ENCODE results near the gene POU6F2.

Gene POU6F2

DNA sequence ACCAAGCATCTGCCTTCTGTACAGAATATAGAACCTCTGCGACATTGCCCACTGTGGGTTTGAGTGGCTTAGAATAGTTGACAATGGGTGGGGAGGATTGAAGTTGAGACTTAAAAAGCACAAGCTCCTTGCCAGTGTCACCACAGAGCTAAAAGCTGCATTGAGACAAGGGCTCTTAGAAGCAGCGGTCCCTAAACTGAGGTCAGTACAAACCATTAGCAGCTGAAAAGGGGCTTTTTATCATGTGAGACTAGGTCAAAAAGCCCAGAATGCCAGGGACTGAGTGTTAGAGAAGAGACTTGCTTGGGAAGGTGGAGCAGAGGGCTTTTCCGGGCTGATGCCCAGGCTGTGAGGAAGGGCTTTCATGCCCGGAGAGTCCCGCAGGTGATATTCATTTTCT, 91.3 kb downstream of the POU6F2 start:
- no peak for DNase-seq (ENCODE audit: low read depth in 1 of 2, low spot score in 1 of 2)

DNA sequence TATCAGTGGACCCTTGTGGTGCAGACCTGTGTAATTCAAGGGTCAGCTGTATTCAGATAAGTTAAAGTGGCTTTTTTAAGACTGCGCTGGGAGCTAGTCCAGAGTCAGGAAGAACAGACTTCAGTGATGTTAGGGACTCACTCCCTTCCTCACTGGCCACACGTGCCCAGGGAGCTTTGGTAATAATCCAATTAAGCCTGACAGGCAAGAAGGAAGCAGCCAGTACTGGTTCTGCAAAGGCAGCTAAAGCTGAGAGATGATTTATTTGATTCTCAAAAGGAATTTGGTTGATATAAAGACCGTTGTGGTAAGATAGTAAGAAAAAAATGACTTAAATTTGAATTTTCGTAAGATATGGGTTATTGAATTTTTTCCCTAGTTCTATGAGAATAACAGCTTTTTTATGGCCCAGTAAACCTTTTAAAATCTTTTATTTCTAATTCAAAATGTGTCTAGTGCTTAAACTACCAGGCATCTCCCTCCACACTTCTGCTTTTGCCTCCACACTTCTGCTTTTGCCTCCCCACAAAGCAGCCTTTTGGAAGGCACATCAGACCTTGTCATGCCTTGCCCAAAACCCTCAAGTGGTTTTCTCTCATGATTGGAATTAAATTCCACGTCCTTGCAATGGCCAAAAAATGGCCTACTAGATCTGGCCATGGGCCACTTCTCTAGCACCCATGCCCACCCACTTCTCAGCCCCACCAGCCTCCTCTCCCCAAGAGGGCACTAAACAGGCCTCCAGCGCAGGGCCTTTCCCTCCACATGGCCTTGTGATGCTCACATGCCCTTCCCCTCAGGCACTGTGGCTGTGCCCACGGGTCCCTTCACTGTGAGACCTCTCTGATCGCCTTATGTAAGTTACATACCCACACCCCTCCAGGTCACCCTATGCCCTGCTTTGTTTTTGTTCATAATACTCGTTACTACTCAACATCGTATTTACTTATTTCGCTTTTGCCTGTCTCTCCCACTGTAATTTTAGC, 92.5 kb downstream of the POU6F2 start:
- no peak for DNase-seq (ENCODE audit: low read depth in 1 of 2, low spot score in 1 of 2)

DNA sequence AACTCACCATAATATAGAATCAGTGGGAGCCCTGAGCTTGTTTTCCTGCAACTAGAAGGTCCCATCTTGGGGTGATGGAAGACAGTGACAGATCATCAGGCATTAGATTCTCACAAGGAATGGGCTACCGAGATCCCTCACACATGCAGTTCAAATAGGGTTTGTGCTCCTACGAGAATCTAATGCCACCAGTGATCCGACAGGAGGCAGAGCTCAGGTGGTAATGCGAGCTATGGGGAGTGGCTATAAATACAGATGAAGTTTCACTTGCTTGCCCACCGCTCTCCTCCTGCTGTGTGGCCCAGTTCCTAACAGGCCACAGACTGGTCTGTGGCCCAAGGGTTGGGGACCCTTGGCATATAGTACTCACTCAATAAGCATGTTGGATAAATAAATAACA, 93.4 kb downstream of the POU6F2 start:
- no peak for DNase-seq (ENCODE audit: low read depth in 1 of 2, low spot score in 1 of 2)

DNA sequence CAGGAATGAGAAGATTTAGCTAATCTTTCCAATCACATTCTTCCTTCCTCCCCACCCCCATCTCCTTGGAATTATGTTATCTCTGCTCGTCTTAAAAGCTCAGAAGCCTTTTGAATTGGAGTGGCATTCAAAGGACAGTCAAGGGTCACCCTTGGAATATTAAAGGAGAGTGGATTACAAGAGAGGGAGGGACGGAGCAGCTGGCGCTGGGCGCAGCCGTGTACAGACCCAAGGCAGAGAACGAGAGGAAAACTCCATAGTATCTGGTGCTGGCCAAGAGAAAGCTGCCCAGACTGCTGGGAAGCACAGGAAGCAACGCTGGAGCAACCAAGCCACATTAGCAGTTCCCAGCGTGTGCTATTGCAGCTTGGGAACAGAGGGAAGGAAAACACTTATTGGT, 95.7 kb downstream of the POU6F2 start:
- DNase-seq (ENCODE audit: low read depth in 1 of 2, low spot score in 1 of 2): no peak

DNA sequence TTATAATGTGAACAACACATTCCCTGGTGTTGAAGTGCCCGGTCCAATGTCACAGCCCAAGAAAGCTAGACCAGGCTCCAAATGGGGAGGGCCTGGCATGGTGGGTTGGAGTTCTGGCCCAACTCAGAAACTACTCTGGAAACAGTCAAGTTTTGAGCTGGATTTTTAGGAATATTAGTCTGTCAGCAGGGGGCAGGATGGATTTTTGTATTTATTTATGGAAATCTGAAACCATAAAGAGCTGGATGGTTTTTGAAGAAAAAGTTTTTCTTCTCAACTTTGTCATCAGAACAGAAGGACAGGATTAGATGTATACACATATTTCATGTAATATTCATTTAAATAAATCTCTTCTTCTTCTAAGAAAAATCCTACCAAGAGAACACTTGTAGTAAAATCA, 97.5 kb downstream of the POU6F2 start:
- DNase-seq (ENCODE audit: low read depth in 1 of 2, low spot score in 1 of 2): no peak

DNA sequence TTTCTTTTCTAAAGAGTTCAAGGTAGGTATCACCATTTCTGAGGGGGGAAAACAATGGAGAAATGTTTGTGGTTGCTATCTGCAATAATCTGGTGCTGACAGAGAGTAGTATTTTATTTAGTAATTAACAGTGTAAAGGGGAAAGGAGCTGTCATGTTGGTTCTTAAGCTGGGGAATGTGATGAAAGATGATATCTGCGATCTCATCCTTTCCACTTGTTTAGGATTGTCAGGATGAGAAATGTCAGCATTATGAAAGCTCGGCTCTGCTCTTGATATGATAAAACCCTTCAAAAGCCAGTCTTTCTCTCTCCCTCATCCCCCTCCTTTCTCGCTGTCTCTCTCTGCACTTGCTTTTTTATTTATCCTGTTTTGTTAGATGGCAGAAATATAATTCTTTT, 106.1 kb downstream of the POU6F2 start:
- no peak for DNase-seq (ENCODE audit: low read depth in 1 of 2, low spot score in 1 of 2)

DNA sequence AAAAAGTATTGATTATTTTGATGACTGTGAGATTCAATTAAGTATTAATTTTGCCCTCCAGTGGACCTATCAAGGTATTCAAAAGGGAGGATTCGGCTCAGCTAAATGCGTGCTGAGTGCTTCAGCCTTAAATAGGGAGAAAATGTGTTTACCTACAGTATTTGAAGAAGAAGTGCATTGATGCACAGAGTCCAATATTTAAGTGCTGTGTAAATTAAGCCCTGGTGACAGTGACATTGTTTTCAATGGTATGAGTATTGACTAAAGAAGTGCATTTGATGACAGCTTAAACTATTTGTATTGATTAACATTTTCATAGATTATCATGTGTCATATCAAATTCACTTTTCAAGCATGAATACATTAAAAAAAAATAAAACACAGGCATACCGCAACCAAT, 106.6 kb downstream of the POU6F2 start:
- DNase-seq (ENCODE audit: low read depth in 1 of 2, low spot score in 1 of 2): no peak

DNA sequence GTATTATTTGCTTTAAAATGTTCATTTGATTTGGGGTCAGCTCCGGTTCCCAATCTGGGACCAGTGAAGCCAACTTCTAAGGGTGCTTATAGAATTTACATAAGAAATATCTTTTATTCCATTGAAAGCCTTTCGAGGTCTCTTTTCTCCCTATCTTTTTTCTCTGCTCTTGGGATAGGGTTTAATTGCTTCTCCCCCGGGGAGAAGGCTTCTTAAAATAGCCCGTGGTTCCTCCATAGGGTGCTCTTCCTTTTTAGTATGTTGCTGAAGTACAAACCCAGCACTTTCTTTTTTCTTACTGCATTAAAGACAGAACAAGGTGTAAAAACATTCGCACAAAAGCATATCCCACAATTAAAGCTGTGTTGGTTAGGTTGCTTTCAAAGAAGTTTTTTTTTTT, 107.5 kb downstream of the POU6F2 start:
- no peak for DNase-seq (ENCODE audit: low read depth in 1 of 2, low spot score in 1 of 2)

DNA sequence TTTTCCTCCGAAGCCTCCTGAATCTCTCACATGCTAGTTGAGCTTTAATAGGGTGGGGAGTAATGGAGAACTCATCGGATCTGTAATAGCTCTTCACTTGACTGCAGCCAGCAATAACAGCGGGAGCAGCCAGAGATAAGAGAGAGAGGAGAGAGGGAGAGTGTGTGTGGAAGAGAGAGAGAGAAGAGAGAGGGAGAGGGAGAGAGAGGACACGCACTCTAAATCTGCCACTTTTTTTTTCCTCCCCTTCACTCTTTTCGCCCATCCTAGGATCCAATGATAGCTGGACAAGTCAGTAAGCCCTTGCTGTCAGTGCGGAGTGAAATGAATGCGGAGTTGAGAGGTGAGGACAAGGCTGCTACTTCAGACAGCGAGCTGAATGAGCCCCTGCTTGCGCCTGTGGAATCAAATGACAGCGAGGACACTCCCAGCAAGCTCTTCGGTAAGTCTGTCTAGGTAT, 107.9 kb downstream of the POU6F2 start:
- DNase-seq (ENCODE audit: low read depth in 1 of 2, low spot score in 1 of 2): no peak

DNA sequence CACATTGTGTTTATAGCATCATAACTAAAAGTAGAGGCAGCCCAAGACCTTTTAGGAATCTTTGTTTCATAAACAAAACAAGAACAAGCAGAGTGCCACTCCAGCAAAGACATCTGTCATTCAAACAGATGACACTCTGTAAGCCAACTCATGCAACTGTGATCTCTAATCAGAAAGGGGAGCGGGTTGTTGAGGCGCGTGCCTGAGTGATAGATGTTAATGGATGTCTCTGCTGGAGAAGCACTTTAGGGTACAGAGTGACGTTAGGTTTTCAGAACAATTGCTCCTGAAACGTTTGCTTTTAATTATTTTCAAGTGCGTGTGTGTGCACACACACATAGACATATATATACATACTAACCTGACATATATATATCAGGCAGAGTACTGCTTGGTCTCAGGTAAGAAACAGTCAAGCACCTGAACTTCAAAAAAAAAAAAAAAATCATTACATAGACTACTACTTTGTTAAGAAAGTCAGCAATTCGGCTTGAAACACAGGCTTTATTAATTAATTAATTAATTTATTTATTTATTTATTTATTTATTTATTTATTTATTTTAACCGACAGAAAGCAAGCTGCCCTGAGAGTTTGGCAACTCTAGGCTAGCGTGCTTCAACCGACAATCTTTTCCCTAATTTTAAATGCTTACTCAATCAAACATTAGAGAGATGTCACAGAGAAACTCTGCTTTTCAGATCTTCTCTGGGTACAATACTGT, 109.1 kb downstream of the POU6F2 start:
- DNase-seq (ENCODE audit: low read depth in 1 of 2, low spot score in 1 of 2): no peak

DNA sequence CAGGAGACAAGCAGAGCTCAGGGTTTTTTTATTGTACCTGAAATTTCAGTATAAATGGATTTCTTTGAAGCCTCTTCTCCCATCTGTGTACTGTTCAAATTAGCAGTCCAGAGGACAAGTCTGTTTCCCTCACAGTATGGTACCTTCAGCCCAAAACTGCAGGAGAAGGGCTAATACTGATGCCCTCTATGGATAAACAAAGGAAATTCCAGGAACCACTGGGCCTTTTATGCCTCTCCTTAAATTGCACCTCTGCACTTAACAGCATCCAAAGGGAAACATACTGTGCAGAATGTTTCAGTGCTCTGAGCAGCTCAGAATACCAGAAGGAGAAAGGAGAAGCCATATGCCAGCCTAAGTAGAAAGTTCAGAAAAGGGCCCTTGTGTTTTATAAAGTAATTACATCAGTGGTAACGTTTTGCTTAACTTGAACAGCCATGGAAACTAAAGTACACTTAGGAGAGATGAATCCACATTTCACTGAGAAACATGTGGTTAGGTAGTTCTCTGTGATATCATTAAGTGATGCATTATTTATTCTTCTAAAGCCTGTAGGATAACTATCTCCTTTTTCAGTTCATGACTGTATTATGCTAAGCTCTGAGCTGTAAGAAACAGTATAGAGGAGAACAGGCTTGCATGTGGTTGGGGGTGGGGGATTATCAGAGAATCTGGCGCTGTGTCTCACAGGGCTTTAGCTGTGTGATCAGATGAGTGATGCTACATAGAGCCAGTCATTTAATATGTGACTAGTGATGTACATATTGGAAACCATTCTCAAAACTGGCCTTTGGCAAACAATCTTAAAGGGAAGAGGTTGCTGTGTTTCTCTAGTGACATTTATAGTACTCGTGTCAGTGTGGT, 111.3 kb downstream of the POU6F2 start:
- no peak for DNase-seq (ENCODE audit: low read depth in 1 of 2, low spot score in 1 of 2)

DNA sequence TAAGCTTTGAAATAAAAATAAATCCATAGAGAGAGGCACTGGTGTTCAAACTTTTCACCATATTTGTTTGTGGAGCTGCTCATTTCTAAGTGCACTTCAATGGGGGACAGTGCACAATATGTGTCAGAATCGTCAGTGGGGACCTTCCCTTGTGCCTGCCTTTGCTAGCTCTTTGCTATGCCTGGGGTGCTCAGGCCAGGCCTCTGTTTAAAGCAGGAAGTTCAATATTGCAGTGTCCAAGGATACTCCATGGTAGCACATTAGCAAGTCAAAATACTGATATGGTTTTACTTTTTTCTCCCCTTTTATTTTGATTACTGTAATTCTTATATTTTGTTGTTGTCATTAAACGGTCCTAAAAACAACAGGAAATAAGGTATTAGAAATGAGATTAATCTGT, 113.4 kb downstream of the POU6F2 start:
- no peak for DNase-seq (ENCODE audit: low read depth in 1 of 2, low spot score in 1 of 2)

DNA sequence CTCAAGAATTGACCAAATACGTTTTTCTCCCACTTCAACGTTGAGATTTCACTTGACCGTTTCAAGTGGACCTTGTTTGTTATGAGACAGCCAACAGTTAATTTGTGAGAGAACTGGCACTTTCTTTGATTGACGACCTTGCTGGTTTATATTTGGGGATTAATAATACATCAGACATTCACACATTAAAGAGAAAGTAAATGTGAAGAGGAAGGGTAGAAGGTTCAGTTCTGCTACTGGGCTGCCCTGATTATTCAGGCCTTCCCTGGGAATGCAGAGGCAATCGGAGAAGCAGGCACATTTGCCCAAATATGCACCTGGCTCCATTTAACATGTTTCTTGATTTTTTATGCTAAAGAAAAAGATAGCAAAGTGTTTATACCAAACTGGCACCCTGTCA, 114.1 kb downstream of the POU6F2 start:
- no peak for DNase-seq (ENCODE audit: low read depth in 1 of 2, low spot score in 1 of 2)

DNA sequence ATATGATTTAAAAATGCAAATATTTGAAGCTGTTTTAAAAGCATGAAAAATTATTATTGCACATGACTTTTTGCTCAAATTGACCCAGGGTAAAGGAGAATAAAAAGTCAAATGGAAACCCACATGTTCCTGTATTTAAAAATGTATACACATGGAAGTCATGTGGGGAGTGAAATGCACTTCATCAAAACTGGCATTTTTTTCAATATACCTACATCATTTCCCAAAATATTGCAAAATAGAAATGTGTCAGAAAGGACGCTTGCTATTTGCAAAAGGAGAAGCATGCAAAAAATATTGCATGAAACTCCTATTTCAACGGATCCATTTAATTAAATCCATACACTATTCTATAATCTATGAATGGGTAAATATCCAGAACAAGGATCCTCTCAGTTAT, 117.0 kb downstream of the POU6F2 start:
- DNase-seq (ENCODE audit: low read depth in 1 of 2, low spot score in 1 of 2): no peak

DNA sequence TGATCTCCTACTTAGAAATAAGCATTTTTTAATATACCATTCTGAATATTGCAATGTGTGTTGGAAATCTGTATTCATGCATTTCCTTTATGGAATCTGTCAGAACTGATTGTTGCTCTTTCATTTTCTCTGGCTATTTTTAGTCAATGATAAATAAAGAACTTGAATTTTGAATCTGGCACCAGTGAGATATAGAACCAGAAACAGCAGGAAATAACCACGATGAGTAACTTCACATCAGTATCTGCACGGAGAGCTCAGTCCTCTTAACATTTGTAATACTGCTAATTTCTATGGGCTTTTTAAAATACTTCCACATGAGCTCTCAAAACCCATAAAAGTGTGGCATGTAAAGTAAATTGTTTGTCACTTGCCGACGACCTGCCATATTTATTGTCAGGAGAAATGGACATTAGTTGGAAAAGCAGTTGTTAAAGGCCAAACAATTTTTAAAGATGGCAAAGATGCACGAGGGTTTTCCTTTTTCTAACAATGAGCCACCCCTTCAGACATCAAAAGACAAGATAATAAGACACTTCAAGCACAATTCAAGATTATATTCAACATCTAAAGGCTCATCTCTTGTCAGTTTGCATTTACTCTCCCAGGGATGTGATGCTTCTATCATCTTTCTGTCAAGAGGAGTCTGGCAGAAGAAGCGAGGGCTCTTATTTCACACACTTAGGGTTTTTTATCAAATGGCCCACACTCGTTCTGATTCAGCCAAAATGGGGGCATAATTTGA, 118.3 kb downstream of the POU6F2 start:
- DNase-seq (ENCODE audit: low read depth in 1 of 2, low spot score in 1 of 2): no peak

DNA sequence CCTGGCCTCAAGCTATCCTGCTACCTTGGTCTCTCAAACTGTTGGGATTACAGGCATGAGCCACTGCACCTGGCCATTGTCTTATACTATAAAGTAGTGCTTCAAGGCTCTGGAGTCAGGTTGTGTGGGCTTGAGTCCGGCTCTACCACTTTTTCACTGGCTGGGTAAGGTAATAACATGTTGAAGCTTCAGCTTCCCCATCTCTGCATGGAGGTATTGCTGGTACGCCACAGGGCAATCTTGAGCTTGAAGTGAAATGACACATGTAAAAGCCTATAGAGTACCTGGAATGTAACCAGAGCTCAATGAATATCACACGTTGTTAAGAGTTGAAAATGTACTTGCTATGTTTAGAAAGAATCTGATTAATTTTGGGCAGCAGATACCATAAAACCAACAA, 120.8 kb downstream of the POU6F2 start:
- no peak for DNase-seq (ENCODE audit: low read depth in 1 of 2, low spot score in 1 of 2)

DNA sequence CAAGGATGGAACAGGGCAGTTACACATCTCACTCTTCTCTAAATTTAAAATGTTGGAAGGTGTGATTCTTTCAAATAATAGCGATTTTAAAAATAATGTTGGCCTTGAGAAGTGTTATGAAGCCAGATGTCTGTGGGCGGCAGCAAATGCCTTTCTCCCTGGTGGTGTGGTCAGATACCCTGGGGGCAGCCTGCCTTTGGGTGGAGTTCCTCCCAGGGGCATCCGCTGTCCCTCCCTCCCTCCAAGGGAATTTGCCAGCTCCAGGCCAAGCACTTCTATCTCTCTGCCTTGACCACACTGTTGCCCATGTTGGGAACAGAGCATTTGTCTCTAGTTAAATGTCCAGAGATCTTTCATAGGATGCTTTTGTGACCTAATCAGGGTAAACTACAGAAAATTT, 121.4 kb downstream of the POU6F2 start:
- no peak for DNase-seq (ENCODE audit: low read depth in 1 of 2, low spot score in 1 of 2)

DNA sequence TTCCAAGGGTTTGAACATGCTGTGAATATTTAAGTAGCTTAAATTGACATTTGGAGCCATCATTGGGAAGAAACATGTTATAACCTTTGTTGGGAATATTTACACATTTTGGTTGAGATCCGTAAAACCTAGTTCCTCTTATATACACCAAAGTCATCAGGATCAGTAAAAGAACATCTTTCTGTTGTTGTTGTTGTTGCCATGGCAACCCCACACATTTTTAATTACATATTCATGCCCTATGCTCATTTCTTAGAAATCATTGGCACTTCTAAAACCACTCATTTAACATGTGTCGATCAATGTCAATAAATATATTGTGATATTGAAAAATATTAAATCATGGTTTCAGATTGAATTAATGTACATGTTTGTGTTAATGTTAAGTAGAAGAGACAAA, 122.6 kb downstream of the POU6F2 start:
- no peak for DNase-seq (ENCODE audit: low read depth in 1 of 2, low spot score in 1 of 2)

DNA sequence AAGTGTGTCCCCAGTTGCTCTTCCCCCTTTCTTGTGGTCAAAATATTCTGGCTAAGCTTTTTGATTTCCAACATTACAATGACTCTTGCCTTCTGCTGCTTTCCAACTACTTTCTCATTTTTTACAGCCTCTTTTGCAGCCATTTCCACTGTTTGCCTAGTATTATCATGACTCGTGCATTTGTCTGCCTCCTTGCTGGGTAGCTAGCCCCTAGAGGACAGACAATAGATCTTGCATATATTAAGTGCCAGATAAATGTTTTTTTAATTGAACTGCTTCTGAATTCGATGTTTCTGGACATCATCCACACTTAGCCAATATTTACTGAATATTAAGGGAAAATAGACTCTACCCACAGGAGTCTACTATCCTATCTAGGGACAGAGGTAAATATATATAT, 124.5 kb downstream of the POU6F2 start:
- no peak for DNase-seq (ENCODE audit: low read depth in 1 of 2, low spot score in 1 of 2)

DNA sequence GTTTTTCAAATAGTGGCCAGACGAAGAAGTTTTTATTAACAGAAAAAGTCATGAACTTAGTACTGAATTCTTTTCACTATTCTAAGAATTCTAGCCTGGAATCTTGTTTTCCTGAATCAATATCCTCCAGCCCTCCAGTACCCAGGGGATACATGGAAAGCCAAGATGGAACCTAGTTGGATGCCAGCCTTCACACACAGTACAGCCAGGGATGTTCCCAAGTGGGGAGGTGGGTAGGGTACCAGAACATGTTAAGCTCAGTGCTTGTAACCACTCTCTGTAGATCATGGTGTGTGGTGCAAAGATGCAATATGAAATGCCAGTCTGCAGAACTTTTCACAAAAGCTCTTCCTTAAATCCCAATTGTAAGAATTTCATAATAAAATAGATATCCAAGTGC, 128.0 kb downstream of the POU6F2 start:
- DNase-seq (ENCODE audit: low read depth in 1 of 2, low spot score in 1 of 2): no peak

DNA sequence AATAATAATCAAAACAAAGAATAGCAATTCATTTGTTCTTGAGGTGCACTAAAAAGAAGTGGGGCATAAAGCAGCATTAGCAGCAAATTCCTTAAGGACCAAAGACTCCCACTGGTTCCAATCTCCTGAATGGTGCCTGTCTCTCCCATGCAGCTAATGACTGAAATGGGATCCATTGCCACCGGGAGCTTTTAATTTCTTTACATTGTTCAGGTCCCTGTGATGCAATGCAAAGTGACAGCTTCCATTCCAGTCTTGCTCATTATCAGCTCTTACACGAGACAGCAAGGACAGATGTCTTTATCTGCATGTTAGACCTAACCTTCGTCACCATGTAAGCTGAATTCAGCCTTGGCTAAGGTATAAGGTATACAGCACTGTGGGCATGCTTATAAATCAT, 148.1 kb downstream of the POU6F2 start:
- no peak for DNase-seq (ENCODE audit: low read depth in 1 of 2, low spot score in 1 of 2)
